Measurements from ENCODE around the gene KDM4D.
"Not testable (repeated sequence)": the region's sequence is repeated elsewhere in the genome, so short reads cannot be mapped to it uniquely, and the experiment has no call there.

Gene KDM4D

GRCh38 chr11:94973099-94973968 lies at the start of gene KDM4D, which contains the start of gene CWC15:
KDM4D (plus strand) TSS chr11:94973709; CDS start chr11:94997373, 23,664 bp downstream.
CWC15 (minus strand) TSS chr11:94973556; CDS start chr11:94972185, 1,371 bp downstream.
- peak; percentile 85 to 88 for DNase-seq (ENCODE audit: low read depth in 1 of 2, low spot score in 1 of 2)

- no peak for DNase-seq (ENCODE audit: low read depth in 1 of 2, low spot score in 1 of 2)
Observed at GRCh38 chr11:94924171-94924572, 49.3 kb upstream of the KDM4D start.

GRCh38 chr11:94924612-94925011 lies 48.9 kb upstream of the KDM4D start:
- no peak for DNase-seq (ENCODE audit: low read depth in 1 of 2, low spot score in 1 of 2)

- no peak for DNase-seq (ENCODE audit: low read depth in 1 of 2, low spot score in 1 of 2)
Observed at GRCh38 chr11:94925422-94926270, 47.9 kb upstream of the KDM4D start.

GRCh38 chr11:94926271-94926625 lies 47.3 kb upstream of the KDM4D start:
- no peak for DNase-seq (ENCODE audit: low read depth in 1 of 2, low spot score in 1 of 2)

GRCh38 chr11:94926698-94927237 lies 46.7 kb upstream of the KDM4D start:
- no peak for DNase-seq (ENCODE audit: low read depth in 1 of 2, low spot score in 1 of 2)

GRCh38 chr11:94928117-94928990 lies 45.2 kb upstream of the KDM4D start:
- no peak for DNase-seq (ENCODE audit: low read depth in 1 of 2, low spot score in 1 of 2)

GRCh38 chr11:94932072-94932471 lies 41.4 kb upstream of the KDM4D start:
- not testable (repeated sequence) for DNase-seq (ENCODE audit: low read depth in 1 of 2, low spot score in 1 of 2)

- no peak for DNase-seq (ENCODE audit: low read depth in 1 of 2, low spot score in 1 of 2)
Observed at GRCh38 chr11:94932503-94932902, 41.0 kb upstream of the KDM4D start.

- no peak for DNase-seq (ENCODE audit: low read depth in 1 of 2, low spot score in 1 of 2)
Observed at GRCh38 chr11:94933223-94934130, 40.0 kb upstream of the KDM4D start.

- DNase-seq (ENCODE audit: low read depth in 1 of 2, low spot score in 1 of 2), result no peak
Observed at GRCh38 chr11:94934362-94934761, 39.1 kb upstream of the KDM4D start.

GRCh38 chr11:94934846-94935245 lies 38.7 kb upstream of the KDM4D start:
- no peak for DNase-seq (ENCODE audit: low read depth in 1 of 2, low spot score in 1 of 2)

GRCh38 chr11:94938095-94939055 lies 35.1 kb upstream of the KDM4D start:
- DNase-seq (ENCODE audit: low read depth in 1 of 2, low spot score in 1 of 2), result no peak

- no peak for DNase-seq (ENCODE audit: low read depth in 1 of 2, low spot score in 1 of 2)
Observed at GRCh38 chr11:94939346-94939745, 34.2 kb upstream of the KDM4D start.

- DNase-seq (ENCODE audit: low read depth in 1 of 2, low spot score in 1 of 2), result no peak
Observed at GRCh38 chr11:94941131-94941530, 32.4 kb upstream of the KDM4D start.

GRCh38 chr11:94946812-94947211 lies 26.7 kb upstream of the KDM4D start:
- no peak for DNase-seq (ENCODE audit: low read depth in 1 of 2, low spot score in 1 of 2)

GRCh38 chr11:94948070-94948617 lies 25.4 kb upstream of the KDM4D start:
- DNase-seq (ENCODE audit: low read depth in 1 of 2, low spot score in 1 of 2), result no peak

GRCh38 chr11:94954753-94955152 lies 18.8 kb upstream of the KDM4D start:
- no peak for DNase-seq (ENCODE audit: low read depth in 1 of 2, low spot score in 1 of 2)
